Fibroblast of the conjunctiva (primary cell): Measurements from ENCODE around the gene DKK3.

Source experiments
- DNase-seq: peaks from one replicate; pipeline ENCODE4 v3.0.0-alpha.2; 2010; ENCODE audit warnings: low read depth

Gene DKK3

GRCh38 chr11:11966826-11967668 is 41.4 kb downstream of the DKK3 start:
- no peak for DNase-seq

DNA sequence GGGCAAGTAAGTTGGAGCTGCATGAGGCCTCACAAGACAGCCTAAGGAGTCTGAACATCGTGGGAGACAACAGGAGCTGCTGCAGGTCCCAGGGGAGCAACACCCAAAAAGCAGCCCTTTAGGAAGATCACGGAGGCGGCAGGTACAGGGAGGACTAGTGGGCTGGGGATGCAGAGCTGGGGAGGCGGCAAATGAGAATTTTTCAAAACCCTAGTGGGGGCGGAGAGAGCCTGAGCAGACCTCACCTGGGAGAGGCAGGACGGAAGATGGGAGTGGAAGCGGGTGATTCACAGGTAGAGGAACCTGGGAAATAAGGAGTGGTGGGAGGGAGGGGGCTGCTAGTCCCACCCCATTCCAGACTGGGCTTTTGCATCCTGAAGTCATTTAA is 42.1 kb downstream of the DKK3 start:
- no peak for DNase-seq

- no peak for DNase-seq
Observed at GRCh38 chr11:11965656-11966353, 42.6 kb downstream of the DKK3 start.

GRCh38 chr11:11965192-11965591 is 43.2 kb downstream of the DKK3 start:
- DNase-seq = no peak

DNA sequence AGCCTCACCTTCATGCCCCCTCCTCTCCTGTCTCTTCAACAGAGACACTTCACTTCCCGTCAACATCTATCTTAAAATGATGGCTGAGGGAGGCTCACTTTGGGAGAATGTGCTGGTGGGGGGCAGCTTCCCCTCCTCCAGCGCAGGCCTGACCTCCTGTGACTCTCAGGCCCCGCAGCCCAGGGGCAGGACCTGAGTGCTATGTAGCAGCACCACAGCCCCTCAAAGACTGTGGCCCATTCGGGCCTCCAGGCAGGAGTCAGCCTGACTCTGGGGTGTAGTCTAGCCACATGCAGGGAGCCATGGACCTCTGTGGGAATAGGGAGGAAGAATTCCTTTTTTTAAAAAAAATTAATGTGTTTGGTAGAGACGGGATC is 43.7 kb downstream of the DKK3 start:
- DNase-seq = no peak

GRCh38 chr11:11963842-11964773 is 44.3 kb downstream of the DKK3 start:
- no peak for DNase-seq

DNA sequence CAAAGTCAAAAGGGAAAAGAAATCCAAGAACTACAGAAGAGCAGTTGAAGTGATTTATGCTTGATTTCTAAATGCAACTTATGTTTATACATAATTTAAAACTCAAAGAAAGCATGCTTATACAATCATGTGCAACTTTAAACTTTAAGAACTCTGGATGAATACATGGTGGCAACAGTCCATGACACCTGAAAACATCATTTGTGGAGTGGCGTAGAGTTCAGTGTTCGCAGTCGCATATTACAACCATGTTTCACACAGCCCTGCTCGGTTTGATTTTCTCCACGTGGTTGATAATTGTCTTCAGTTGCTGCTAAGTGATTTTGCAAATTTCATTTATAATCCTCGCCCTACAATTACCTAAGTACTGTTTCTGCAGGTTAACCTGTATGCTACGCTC is 45.4 kb downstream of the DKK3 start:
- no peak for DNase-seq

DNA sequence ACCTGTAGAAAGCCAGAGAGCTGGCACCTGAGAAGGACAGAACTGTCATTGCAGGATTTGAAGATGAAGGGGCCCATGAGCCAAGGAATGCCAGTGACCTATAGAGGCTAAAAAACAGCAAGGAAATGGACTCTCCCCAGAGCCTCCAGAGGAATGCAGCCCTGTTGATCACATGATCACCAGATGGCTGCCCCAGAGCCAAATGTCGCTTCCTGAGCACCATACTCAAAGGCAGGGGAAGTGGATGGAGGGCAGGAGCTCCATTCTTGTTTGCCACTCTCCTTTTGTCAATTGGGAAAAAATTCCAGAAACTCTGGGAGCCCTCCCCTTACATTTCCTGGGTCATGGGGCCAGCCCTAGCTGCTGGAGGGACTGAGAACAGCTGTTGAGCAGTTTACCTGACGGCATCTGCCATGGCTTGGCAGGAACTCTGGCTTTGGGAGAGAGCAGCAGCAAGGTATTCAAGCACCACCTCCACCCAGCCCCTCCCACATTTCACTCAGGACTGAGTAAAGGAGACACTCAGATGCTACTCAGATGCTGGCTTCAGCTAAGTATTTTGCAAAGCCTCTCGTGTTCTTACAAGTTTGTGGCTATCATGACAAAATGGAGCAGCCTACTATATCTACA is 46.9 kb downstream of the DKK3 start:
- no peak for DNase-seq

GRCh38 chr11:11960687-11961086 is 47.7 kb downstream of the DKK3 start:
- no peak for DNase-seq

GRCh38 chr11:11959601-11960000 is 48.8 kb downstream of the DKK3 start:
- no peak for DNase-seq

DNA sequence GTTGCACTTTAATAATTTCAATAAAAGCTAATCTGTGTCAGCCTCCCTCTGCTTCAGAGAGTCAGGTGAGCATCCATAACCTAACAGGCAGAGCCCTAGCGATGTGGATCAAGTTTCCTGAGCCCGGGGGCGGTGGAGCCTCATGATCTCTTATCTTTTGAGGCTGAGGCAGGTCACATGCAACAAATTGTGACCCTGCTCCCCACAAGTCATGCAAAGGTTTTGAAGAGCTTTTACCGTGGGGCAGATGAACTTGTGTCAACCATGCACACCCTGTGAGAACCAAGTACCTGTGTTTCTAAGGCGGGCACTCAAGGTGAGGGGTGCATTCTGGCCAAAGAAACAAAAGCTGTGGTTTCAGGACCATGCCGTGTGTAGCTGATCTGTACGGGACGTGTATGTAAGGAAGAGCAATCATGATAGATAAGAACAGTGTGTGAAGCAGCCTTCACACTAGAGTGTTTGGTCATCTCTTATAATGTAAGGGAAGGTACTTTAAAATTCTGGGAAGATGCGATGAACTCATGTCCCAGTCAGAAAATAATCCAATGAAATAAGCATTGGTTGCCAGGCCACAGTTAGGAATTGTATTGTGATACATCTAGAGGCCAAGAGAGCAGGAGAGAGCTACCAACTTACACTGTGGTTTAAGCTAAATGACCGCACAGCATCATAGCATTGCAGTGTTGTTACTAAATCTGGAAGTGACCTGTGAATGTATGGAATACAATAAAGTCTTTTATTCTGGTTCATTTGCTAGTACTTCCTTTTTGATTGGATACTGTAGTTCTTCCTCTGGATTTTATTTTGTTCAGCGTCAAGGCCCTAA is 49.8 kb downstream of the DKK3 start:
- no peak for DNase-seq

DNA sequence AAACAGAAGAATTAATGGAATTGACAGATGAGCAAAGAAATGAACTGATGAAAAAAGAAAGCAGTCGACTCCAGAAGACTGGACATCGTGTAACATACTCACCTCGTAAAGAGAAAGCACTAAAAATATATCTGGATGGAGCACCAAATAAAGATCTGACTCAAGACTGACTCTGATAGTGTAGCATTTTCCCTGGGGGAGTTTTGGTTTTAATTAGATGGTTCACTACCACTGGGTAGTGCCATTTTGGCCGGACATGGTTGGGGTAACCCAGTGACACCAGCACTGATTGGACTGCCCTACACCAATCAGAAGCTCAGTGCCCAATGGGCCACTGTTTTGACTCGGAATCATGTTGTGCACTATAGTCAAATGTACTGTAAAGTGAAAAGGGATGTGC is 52.4 kb downstream of the DKK3 start:
- no peak for DNase-seq

DNA sequence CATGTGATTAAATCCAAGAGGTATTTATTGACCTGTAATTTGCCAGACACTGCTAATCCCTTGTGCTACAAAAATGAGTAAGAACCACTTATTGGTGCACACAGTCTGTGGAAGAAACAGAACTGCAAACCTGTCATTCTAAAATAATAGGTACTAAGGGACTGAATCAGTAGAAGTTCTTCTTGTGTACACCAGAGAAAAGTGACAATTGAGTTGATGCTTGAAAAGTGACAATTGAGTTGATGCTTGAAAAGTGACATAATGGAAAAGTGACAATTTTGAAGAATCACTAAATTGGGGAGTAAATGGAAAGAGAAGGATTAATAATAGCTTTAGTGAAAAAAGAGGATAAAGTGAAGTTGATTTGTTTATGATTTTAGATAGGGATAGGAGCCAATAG is 56.4 kb downstream of the DKK3 start:
- no peak for DNase-seq

GRCh38 chr11:11949482-11949881 is 58.9 kb downstream of the DKK3 start:
- DNase-seq = no peak

- DNase-seq = no peak
Observed at GRCh38 chr11:11948242-11948947, 60.0 kb downstream of the DKK3 start.

DNA sequence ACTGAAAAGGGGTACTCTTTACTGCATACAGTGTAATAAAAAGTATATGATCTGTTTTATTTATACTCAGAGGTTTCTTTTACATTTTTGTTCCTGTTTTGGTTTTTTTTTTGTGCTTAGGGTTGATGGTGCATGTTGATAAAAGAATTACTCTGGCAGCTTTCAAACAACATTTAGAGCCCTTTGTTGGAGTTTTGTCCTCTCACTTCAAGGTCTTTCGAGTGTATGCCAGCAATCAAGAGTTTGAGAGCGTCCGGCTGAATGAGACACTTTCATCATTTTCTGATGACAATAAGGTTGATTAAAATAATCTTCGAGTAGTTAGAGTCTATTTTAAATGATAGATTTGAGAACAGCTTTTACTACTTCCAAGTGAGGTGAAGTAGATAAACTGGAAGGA is 60.6 kb downstream of the DKK3 start:
- no peak for DNase-seq

- DNase-seq = no peak
Observed at GRCh38 chr11:11946878-11947277, 61.5 kb downstream of the DKK3 start.

GRCh38 chr11:11946180-11946579 is 62.2 kb downstream of the DKK3 start:
- DNase-seq = no peak

GRCh38 chr11:11944444-11944843 is 64.0 kb downstream of the DKK3 start:
- no peak for DNase-seq

- DNase-seq = no peak
Observed at GRCh38 chr11:11942668-11943067, 65.8 kb downstream of the DKK3 start.

DNA sequence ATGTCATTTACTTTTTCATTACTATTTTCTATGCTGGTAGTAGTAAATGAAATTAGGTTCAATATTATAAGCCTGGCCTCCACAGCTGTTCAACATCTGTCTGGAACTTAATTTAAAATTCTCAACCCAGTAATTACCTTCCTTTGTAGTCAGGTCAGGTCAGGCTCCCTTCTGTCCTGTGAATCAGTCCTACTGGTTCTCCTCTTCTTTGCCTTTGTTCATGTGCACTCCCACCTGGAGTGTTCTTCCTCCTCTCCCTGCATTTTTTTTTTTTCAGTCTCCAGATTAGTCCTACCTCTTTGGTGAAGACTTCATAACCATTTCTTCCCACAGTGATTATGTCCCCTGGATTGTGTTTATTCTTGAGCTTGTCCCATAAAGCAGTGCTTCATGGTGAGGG is 67.9 kb downstream of the DKK3 start:
- no peak for DNase-seq
